ENCODE measurements around the gene EFCAB8. TPM values are rescaled to one million over a fixed set of nuclear protein-coding genes. Genes with fewer than 3 reads are reported as not detected.

EFCAB8 gene
- total RNA-seq, 2 donors from 2014 or later = not detected

- DNase-seq (ENCODE audit: low spot score) = no peak
- H3K36me3 ChIP-seq = no peaks in the 10 kb centered on the region
- H3K4me3 ChIP-seq = no peak overlapping the region
- peak overlapping the region; percentile 48 to 56 for H3K27ac ChIP-seq
- no peaks in the 10 kb centered on the region for H3K9me3 ChIP-seq
- peaks cover 0 to 12% of the 10 kb centered on the region in 2 donors for H3K4me1 ChIP-seq
- no peaks in the 10 kb centered on the region for H3K27me3 ChIP-seq
- no peak for TF ChIP-seq CTCF (IDR thresholded peaks at IDR 0.05)
Observed at GRCh38 chr20:32982617-32983458, 124.1 kb downstream of the EFCAB8 start.

GRCh38 chr20:32983459-32984112 is 124.9 kb downstream of the EFCAB8 start:
- H3K27ac ChIP-seq = peak overlapping the region in 1 of 2 donors; percentile 48

DNA sequence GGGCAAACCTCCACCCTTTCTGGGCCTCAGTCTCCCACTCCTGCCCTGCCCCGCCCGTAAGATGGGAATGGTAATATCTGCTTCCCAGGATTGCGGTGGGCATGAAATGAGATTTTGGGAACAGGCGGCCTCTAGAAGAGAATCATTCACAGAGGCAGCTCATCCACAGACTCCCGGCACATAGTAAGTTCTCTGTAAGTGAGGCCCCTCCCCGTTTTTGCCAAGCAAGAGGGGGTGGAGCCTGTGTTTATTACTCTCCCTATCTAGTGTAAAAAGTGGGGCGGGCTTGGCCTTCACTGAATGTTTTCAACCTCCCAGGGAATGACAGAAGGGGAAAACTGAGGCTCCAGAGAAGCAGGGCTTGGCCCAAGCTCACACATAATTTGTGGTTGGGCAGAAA is 125.5 kb downstream of the EFCAB8 start:
- no peak overlapping the region for H3K4me3 ChIP-seq
- H3K9me3 ChIP-seq = no peaks in the 10 kb centered on the region
- no peaks in the 10 kb centered on the region for H3K27me3 ChIP-seq
- no peaks in the 10 kb centered on the region for H3K36me3 ChIP-seq
- no peak for TF ChIP-seq CTCF (IDR thresholded peaks at IDR 0.05)
- H3K27ac ChIP-seq = no peak overlapping the region
- peaks cover 0 to 12% of the 10 kb centered on the region in 2 donors for H3K4me1 ChIP-seq
- no peak for DNase-seq (ENCODE audit: low spot score)

More at GRCh38 chr20:32983459-32984112, 124.9 kb downstream of the EFCAB8 start:
- Histone ChIP-seq H3K4me1 (peaks cover 0 to 12% of the 10 kb centered on the region in 2 donors), H3K4me3 (no peak overlapping the region), H3K9me3 (no peaks in the 10 kb centered on the region), H3K36me3 (no peaks in the 10 kb centered on the region), H3K27me3 (no peaks in the 10 kb centered on the region)
- DNase-seq (ENCODE audit: low spot score) = no peak
- TF ChIP-seq CTCF (IDR thresholded peaks at IDR 0.05) = no peak

- no peaks in the 10 kb centered on the region for H3K27me3 ChIP-seq
- H3K4me1 ChIP-seq = peaks cover 0 to 11% of the 10 kb centered on the region in 2 donors
- no peaks in the 10 kb centered on the region for H3K36me3 ChIP-seq
- no peak overlapping the region for H3K4me3 ChIP-seq
- no peaks in the 10 kb centered on the region for H3K9me3 ChIP-seq
- no peak overlapping the region for H3K27ac ChIP-seq
- no peak for TF ChIP-seq CTCF (IDR thresholded peaks at IDR 0.05)
- no peak for DNase-seq (ENCODE audit: low spot score)
Observed at GRCh38 chr20:32984631-32985354, 126.1 kb downstream of the EFCAB8 start.

- H3K27me3 ChIP-seq = no peaks in the 10 kb centered on the region
- no peak overlapping the region for H3K4me3 ChIP-seq
- no peaks in the 10 kb centered on the region for H3K36me3 ChIP-seq
- no peak for DNase-seq (ENCODE audit: low spot score)
- no peak overlapping the region for H3K27ac ChIP-seq
- peaks cover 0 to 6% of the 10 kb centered on the region in 2 donors for H3K4me1 ChIP-seq
- TF ChIP-seq CTCF (IDR thresholded peaks at IDR 0.05) = no peak
- H3K9me3 ChIP-seq = no peaks in the 10 kb centered on the region
Observed at GRCh38 chr20:32985596-32985995, 126.9 kb downstream of the EFCAB8 start.

Data from right atrium auricular region (tissue), 2 donors.